HG03354 (cell line): ENCODE data around the gene MMAB.
"Not testable (repeated sequence)": the region's sequence is repeated elsewhere in the genome, so short reads cannot be mapped to it uniquely, and the experiment has no call there.

Experiments used
- ATAC-seq: cut with Tn5 transposase; IDR thresholded peaks from one replicate; pipeline ENCODE4 v1.9.1; 2021; ENCODE audit warnings: mild to moderate bottlenecking; ENCODE audit not compliant: unreplicated experiment, poor library complexity, severe bottlenecking

MMAB gene

DNA sequence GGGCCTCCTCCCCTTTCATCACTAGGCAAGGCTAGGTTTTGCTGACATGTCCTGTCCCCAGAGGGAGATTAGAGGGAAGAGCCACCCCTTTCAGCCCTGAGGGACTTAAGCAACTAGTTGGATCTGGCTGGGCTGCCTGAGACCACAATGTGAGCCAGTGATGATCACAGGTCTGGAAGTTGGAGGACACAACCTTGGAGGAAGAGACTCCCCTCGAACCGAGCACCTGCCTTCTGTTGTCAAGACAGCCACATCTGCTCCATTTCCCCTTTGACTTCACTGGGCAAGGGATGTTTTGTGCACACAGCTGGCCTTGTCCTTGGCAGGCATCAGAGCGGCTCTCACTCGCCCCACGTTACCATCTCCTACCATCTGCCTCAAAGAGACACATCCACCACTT lies 31.7 kb upstream of the MMAB start:
- ATAC-seq = no peak

DNA sequence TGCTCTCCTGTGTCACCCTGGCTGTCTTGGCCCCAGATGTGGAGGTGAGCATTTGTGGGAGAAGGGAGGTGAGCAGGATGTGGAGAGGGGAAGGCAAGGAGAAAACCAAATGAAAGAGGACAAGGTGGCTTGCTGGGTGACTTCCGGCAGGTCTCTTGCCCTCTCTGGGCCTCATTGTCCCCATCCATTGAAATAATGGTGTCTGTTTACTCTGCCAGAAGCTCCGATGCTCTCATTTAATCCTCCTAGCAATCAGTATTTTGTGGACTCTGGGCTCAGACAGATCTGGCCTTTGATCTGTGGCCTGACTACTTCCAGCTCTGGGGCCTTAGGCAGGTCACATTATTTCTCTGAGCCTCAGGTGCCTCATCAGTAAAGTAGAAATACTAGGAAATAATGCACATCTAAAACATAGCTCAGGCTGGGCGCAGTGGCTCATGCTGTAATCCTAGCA lies 30.9 kb upstream of the MMAB start:
- ATAC-seq = no peak

GRCh38 chr12:109602132-109602531 lies 28.8 kb upstream of the MMAB start:
- ATAC-seq = not testable (repeated sequence)

GRCh38 chr12:109601557-109601956 lies 28.3 kb upstream of the MMAB start:
- ATAC-seq = no peak

- no peak for ATAC-seq
Observed at GRCh38 chr12:109600995-109601394, 27.7 kb upstream of the MMAB start.

- no peak for ATAC-seq
Observed at GRCh38 chr12:109600481-109600880, 27.2 kb upstream of the MMAB start.

DNA sequence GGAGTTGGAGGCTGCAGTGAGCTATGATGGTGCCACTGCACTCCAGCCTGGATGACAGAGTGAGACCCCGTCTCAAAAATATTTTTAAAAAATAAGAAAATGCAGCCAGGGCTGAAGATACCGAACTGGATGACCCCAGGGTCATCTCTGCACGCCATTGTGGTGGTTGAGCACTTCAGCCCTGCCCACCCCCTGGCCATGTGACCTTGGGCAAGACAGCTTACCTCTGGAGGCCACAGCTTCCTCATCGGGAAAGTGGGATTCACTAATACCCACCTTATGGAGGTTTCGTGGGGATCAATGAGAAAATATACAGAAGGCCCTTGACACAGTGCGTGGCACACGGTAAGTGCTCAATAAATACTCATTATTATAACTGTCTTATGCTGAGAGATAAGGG lies 25.8 kb upstream of the MMAB start:
- no peak for ATAC-seq

DNA sequence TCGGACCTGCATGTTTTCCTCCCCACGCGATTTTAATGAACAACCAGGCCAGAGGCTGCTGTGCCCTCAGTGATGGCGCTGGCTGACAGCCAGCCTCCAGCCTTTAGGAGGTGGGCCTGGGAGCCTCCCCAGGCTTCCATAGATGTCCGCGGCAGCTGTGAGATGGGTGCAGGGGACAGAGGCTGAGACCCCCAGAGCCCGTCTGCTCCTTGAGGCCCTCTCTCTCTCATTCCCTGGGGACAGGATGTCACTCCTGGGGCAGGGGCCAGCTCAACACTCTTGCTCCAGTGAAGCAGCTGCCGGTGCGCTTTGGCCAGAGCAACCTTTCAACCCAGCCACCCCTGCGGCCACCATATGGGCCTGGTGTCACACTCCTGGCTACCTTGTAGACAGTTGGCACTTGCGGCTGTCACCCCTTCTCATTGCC lies 25.1 kb upstream of the MMAB start:
- ATAC-seq = no peak

DNA sequence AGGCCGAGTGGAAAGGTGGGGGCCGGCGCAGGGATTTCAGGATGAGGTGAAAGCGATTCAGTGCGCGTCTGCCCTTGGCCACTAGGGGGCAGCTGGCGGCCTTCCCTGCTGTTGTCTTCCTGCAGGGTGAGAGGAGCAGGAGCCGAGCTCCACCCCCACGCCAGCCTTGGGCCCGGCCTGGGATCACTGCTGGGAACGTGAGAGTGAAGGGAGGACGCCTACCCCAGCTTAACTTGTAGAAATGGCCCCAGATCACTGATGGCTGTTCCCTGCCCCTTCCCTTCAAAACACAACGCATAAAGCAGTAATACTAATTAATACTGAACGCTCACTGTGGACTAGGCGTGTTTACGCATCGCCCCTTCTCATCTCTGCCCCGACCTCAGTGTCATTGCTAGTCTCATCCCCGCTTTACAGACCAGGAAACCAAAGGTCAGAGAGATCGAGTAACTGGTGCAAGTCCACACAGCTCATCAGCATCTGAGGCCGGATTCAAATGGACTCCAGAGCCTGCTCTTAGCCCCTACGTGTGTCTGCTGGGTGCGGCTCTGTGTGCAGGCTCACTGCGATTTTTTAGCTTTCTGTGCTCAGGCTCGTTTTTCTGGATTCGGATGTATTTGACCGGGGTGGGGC lies 24.6 kb upstream of the MMAB start:
- no peak for ATAC-seq

DNA sequence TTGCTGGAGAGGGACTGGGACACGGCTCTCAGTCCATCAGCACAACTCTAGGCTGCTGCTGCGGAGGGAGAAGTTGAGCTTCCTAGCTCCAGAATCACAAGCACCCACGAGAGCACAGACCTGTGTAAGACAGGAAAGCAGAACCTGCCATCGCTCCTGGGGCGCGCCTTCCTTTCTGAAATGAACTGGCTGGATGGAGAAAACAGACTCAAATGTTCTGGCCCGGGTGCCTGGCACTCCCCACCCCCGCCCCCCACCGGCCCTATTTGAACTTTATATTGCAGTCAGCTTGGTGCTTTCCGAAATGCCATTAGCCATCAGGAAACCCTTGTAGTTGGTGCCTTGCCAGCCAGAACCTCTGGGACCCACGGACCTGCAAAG lies 24.1 kb upstream of the MMAB start:
- no peak for ATAC-seq

DNA sequence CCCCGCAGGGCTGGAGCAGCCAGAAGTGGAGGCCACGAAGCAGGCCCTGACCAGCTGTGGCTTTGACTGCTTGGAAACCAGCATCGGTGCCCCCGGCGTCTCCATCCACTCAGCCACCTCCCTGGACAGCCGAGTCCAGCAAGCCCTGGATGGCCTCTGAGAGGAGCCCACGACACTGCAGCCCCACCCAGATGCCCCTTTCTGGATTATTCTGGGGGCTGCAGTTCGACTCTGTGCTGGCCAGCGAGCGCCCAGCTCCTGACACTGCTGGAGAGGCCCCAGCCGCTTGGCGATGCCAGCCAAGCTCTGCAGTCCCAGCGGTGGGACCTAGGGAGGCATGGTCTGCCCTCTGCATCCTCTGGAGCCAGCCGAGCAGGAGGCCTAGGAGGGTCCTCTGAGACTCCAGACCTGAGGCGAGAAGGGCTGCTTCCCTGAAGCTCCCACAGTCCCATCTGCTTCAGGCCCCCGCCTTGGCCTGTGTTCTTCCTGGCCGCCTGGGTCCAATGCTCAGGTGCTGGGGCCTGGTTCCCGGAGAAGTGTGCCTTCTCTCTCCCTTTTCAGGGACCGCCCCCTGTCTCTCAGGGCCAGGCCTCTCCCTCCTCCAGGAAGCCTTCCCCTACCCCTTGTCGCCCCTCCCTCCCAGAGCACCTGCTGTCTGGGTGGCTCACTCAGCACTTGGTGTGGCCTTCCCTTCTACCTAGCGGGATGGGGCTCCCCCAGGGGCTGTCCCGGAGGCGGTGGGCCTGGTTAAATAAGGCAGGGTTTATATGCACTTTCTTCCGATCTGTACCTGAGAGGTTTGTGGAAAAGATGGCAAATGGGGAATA lies 23.3 kb upstream of the MMAB start:
- ATAC-seq = no peak

DNA sequence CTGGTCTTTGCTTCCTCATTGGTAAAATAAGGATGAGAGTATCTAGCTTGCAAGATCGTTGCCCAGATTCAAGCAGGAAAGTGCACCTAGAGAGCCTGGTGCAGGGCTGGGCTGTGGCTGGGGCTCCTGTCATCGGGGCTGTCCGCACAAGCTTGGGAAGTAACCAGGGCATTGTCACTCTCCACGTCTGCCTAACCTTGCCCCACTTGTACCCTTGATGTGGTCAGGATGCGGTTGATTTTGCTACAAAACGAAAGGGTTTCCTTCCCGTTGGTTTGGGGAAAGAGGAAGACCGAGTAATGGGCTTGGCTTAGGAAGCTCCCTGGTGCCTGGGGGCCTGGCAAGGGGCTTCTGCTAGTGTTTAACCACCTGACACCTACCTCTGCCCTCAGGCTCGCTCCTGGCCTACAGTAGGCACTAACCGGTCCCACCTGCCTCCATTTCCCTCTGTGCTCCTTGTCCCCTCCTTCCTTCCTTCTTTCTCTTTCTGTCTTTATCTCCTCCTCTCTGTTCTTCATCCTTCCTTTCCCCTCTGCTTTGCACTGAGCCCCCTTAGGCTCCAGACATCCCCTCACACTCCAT lies 22.1 kb upstream of the MMAB start:
- no peak for ATAC-seq

DNA sequence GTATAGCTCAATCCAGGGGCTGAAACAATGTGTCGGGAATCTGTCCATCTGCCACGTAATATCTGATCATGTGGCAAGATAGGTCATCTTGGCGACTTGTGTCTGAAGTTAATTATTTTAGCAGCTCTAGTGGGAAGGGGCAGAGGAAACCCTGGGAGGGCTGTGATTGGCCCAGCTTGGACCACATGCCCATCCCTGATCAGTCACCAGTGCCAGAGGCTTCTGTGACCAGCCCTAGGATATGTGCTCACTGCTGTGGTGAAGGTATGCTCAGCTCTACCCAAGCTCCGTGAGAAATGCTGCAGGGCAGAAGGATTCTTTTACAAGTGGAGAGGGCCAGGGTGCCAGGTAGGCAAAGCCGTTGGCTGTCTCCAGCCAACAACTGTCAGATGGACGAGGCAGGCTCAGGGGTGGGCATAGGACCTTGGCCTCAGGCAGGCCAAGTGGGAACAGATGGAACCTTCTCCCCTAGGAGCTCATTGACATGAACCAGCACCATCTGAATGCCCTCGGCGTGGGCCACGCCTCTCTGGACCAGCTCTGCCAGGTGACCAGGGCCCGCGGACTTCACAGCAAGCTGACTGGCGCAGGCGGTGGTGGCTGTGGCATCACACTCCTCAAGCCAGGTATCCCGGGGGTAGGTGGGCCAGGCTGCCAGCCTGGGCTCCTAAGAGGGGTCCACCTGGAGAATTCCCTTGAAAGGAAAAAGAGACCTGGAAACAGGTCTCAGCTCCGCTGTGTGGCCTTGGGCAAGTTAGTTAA lies 21.4 kb upstream of the MMAB start:
- ATAC-seq = no peak

DNA sequence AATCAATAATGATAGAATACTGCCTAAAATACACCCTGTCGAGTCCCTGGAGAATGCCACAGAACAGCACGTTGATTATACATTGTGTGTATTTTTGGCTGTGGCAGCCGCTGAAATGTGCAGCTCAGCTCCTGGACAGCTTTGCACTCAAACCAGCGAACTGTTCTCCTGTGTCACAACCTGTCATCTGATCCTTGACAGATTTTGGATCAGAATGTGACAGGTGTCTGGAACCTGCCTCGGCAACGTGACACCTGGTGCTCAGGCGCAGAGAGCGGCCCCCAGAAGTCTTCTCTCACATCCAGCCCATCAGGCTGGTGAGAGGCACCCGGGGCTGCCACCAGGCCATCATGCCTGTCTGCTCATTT lies 19.6 kb upstream of the MMAB start:
- no peak for ATAC-seq

DNA sequence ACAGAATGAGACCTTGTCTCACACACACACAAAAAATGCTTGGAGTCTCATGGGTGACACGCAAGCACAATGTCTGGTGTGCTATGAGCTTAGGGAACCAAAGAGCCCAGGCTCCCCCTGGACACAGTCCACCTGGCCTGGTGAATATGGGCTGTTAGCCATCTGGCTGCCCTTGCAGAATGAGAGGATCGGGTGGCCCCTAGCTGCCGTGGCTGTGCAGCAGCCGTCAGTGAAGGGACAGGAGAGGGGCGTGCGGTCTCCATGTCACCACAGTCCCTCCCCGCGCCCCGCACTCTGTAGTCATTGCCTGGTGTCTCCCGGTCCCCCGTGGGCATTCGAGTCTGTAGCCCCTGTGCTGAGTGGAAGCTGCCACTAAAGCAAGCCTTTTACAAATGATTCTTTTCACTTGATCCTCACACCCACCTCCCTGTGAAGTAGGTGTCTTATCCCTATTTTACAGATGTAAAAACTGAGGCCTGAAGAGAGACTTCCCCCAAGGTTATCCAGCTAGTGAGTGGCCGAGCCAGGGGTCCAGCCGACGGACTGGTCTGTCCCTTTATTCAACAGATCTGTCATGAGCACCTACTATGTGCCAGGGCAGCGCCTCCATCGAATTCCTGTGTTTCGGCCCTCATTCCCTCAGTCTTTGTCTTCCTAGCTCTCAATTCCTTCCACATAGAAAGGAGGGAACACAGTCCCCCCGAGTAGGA lies 19.0 kb upstream of the MMAB start:
- no peak for ATAC-seq

DNA sequence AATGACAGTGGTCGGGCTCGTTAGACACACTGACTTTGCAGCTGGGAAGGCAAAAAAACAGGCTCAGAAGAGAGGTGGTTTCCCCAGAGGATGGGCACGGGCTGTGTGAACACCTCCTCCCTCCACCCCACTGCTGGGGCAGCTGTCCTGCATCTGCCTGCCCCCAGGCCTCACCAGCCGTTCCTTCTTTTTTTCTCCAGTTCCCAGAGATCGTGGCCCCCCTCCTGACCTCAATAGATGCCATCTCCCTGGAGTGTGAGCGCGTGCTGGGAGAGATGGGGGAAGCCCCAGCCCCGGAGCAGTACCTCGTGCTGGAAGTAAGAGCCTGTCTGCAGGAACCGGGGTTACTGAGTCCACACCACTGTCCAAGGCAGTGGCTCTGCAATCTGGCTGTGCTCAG lies 17.7 kb upstream of the MMAB start:
- no peak for ATAC-seq

DNA sequence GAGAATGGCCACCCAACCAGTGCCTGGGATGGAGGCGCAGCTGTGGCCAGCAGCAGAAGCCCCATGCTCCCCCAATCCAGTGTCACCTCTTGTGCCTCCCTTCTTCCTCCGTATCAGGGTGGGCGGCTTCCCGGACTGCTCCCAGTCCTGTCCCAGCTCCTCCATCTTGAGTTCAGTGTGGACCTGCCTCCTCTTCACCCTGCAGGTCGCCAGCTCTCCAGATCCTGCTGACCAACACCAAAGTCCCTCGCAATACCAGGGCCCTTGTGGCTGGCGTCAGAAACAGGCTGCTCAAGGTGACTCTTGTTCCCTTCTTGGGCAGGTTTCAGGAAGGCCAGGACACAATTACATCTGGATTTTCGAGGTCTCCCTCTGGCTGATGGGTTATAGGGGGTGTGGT lies 17.3 kb upstream of the MMAB start:
- no peak for ATAC-seq

- no peak for ATAC-seq
Observed at GRCh38 chr12:109589691-109590245, 16.5 kb upstream of the MMAB start.

- ATAC-seq = no peak
Observed at GRCh38 chr12:109589240-109589590, 15.9 kb upstream of the MMAB start.
